UCSD-AML1 (cell line): ENCODE results near the gene B4GALT3.
"Not testable (repeated sequence)": the region's sequence is repeated elsewhere in the genome, so short reads cannot be mapped to it uniquely, and the experiment has no call there.

Experiments used
- DNase-seq: peaks from one replicate; lab custom pipeline; 2025; ENCODE audit not compliant: unreplicated experiment; lab: John Stamatoyannopoulos, UW

B4GALT3 gene

GRCh38 chr1:161177112-161177935 lies at the start of gene B4GALT3:
Gene B4GALT3 (minus strand): TSS chr1:161177507. CDS start chr1:161176060, 1,447 bp downstream.
- DNase-seq: peak; percentile 89

- DNase-seq: no peak
These were observed 49.5 kb upstream of the B4GALT3 start for GRCh38 chr1:161226759-161227158.

- no peak for DNase-seq
These were observed 49.0 kb upstream of the B4GALT3 start for GRCh38 chr1:161226320-161226711.

GRCh38 chr1:161225534-161226319 lies 48.4 kb upstream of the B4GALT3 start, which contains the start of gene TOMM40L:
Gene TOMM40L (plus strand): TSS chr1:161226060. CDS start chr1:161226490, 430 bp downstream.
- DNase-seq: peak; percentile 90

- no peak for DNase-seq
These were observed 47.8 kb upstream of the B4GALT3 start for GRCh38 chr1:161225178-161225533.

GRCh38 chr1:161224695-161225087 lies 47.4 kb upstream of the B4GALT3 start:
- not testable (repeated sequence) for DNase-seq

- DNase-seq: no peak
These were observed 46.7 kb upstream of the B4GALT3 start for GRCh38 chr1:161223805-161224694.

- no peak for DNase-seq
These were observed 45.1 kb upstream of the B4GALT3 start for GRCh38 chr1:161222175-161223019.

GRCh38 chr1:161220002-161220401 lies 42.7 kb upstream of the B4GALT3 start:
- DNase-seq: no peak

- DNase-seq: no peak
These were observed 42.0 kb upstream of the B4GALT3 start for GRCh38 chr1:161219078-161219892.

GRCh38 chr1:161218301-161219077 lies 41.2 kb upstream of the B4GALT3 start:
- no peak for DNase-seq

- DNase-seq: no peak
These were observed 40.5 kb upstream of the B4GALT3 start for GRCh38 chr1:161217831-161218230.

GRCh38 chr1:161216945-161217712 lies 39.8 kb upstream of the B4GALT3 start:
- peak; percentile 33 for DNase-seq

GRCh38 chr1:161215076-161215475 lies 37.8 kb upstream of the B4GALT3 start, which contains the start of gene FCER1G:
Gene FCER1G (plus strand): TSS chr1:161215295. CDS start chr1:161215322, 27 bp downstream.
- peak; percentile 85 for DNase-seq

- DNase-seq: no peak
These were observed 37.1 kb upstream of the B4GALT3 start for GRCh38 chr1:161214369-161214768.

GRCh38 chr1:161209790-161210409 lies 32.6 kb upstream of the B4GALT3 start:
- peak; percentile 77 for DNase-seq

GRCh38 chr1:161207173-161207572 lies 29.9 kb upstream of the B4GALT3 start:
- DNase-seq: no peak
